ENCODE data around the gene SYNDIG1L. TPM values are rescaled to one million over a fixed set of nuclear protein-coding genes. Genes with fewer than 3 reads are reported as not detected.

SYNDIG1L gene
- total RNA-seq, 1 experiment from 2014 or later, result 1.4 TPM

DNA sequence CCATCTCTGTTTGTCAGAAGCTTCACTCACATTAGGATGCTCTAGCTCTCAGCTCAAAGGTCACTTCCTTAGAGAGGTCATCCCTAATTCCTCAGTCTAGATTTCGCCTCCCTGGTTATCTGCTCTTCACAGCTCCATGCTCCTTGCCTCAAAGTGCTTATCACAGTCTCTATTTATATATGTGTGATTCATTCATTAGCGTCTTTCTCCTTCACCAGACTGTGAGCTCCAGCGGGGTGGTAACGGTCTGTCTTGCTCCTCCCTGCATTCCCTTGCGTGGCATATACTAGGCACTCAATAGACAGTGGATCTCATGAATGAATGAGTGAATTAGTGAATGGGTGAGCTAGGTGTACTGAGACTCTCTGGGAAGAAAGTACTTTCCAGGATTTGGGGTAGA is 6.9 kb downstream of the SYNDIG1L start (continued):
- TF ChIP-seq, protein P1, sequence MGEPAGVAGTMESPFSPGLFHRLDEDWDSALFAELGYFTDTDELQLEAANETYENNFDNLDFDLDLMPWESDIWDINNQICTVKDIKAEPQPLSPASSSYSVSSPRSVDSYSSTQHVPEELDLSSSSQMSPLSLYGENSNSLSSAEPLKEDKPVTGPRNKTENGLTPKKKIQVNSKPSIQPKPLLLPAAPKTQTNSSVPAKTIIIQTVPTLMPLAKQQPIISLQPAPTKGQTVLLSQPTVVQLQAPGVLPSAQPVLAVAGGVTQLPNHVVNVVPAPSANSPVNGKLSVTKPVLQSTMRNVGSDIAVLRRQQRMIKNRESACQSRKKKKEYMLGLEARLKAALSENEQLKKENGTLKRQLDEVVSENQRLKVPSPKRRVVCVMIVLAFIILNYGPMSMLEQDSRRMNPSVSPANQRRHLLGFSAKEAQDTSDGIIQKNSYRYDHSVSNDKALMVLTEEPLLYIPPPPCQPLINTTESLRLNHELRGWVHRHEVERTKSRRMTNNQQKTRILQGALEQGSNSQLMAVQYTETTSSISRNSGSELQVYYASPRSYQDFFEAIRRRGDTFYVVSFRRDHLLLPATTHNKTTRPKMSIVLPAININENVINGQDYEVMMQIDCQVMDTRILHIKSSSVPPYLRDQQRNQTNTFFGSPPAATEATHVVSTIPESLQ (CRISPR knock-in tag; IDR thresholded peaks at IDR 0.05), result no peak
- TF ChIP-seq SMAD4 (CRISPR knock-in tag; IDR thresholded peaks at IDR 0.05) (no peak), NFATC4 (CRISPR knock-in tag; IDR thresholded peaks at IDR 0.05) (no peak)

DNA sequence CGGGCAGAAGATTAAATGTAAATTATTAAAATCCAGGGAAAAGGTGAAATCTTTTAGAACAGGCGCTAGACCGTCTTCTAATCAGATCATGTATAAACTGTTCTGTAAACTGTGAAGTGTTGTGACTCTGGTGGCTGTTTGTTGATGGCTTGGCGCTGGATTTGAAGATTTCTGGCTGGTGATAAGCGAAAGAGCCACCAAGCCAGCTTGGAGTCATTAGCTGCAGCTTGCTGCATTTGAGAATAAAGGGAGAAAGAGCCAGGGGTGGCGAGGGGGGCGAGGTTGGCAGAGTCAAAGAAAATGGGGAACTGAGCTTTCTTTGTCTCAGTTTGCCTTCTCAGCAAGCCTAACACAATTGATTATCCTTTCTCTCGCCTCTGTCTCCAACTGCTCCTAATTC is 8.0 kb downstream of the SYNDIG1L start:
- DNase-seq (ENCODE audit: low spot score) (no peak), ATAC-seq (no peak)
- Mint-ChIP-seq H3K4me3 (no peak overlapping the region), H3K4me1 (peaks cover 34% of the 10 kb centered on the region), H3K27ac (no peak overlapping the region), H3K9me3 (no peaks in the 10 kb centered on the region), H3K36me3 (no peaks in the 10 kb centered on the region), H3K27me3 (ENCODE audit: low read depth) (peaks cover 3% of the 10 kb centered on the region; the same call in 1 of the 2 replicates)
- TF ChIP-seq, protein P2, sequence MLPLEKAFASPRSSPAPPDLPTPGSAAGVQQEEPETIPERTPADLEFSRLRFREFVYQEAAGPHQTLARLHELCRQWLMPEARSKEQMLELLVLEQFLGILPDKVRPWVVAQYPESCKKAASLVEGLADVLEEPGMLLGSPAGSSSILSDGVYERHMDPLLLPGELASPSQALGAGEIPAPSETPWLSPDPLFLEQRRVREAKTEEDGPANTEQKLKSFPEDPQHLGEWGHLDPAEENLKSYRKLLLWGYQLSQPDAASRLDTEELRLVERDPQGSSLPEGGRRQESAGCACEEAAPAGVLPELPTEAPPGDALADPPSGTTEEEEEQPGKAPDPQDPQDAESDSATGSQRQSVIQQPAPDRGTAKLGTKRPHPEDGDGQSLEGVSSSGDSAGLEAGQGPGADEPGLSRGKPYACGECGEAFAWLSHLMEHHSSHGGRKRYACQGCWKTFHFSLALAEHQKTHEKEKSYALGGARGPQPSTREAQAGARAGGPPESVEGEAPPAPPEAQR (CRISPR knock-in tag; IDR thresholded peaks at IDR 0.05), result no peak
- TF ChIP-seq, protein P3, sequence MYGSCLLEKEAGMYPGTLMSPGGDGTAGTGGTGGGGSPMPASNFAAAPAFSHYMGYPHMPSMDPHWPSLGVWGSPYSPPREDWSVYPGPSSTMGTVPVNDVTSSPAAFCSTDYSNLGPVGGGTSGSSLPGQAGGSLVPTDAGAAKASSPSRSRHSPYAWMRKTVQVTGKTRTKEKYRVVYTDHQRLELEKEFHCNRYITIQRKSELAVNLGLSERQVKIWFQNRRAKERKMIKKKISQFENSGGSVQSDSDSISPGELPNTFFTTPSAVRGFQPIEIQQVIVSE (CRISPR knock-in tag; IDR thresholded peaks at IDR 0.05; ENCODE audit: borderline replicate concordance), result no peak
- CTCF ChIA-PET, result interaction anchor here (1.2 to 1.3 kb wide), 2 partner anchors 11 to 18 kb away, joined by 3 to 4 read pairs; no protein-coding TSS in a partner anchor
- POLR2A ChIA-PET, result no interaction called here

DNA sequence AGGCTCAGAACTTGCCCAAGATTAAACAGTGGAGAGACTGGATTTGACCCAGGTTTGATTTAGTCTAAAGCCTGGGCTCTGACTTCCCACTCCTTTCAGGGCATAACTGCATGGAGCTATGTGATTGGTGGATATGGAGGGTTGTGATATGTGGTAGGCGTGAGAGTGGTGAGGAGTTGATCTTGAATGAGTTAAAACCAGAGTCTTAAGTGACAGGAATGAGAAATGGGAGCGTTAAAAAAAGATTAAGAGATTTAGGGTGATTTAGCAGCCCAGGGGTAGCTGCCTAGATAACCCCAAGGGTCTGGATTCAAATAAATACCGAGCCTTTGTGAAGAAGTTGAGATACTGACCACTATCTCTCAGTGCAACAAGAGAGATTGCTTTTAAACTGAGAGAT is 8.4 kb downstream of the SYNDIG1L start:
- POLR2A ChIA-PET, result no interaction called here
- Mint-ChIP-seq H3K27ac (no peak overlapping the region), H3K9me3 (no peaks in the 10 kb centered on the region), H3K27me3 (ENCODE audit: low read depth) (peaks cover 3% of the 10 kb centered on the region; the same call in 1 of the 2 replicates), H3K4me1 (peaks cover 35% of the 10 kb centered on the region), H3K36me3 (no peaks in the 10 kb centered on the region), H3K4me3 (no peak overlapping the region)
- TF ChIP-seq ZNF138 (CRISPR knock-in tag; conservative IDR thresholded peaks at IDR 0.05) (no peak), FOXK1 (CRISPR knock-in tag; IDR thresholded peaks at IDR 0.05) (no peak)
- no peak for DNase-seq (ENCODE audit: low spot score)
- CTCF ChIA-PET, result interaction anchor here (0.7 to 1.3 kb wide), 3 partner anchors 12 to 43 kb away, joined by 3 to 4 read pairs (median 3); no protein-coding TSS in a partner anchor
- no peak for ATAC-seq

DNA sequence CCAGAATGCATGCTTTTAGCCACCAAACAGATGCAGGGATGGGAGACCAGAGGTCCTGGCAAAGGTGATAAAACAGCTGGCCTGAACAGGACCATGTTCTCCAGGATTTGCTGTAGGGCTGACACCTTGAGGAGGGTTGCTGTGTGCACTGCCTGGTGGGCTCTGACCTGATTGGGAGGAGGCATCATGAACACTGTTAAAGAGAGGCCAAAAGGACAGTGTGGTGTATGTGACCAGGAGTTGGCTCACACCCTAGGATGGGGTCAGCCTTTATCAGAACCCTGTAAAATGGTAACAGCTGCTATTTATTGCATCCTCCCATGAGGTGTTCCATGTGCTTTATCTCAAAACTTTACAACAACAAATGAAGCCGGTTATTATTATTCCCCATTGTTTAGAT is 8.8 kb downstream of the SYNDIG1L start:
- POLR2A ChIA-PET, result no interaction called here
- Mint-ChIP-seq H3K27ac (no peak overlapping the region), H3K9me3 (no peaks in the 10 kb centered on the region), H3K36me3 (no peaks in the 10 kb centered on the region), H3K4me3 (no peak overlapping the region), H3K27me3 (ENCODE audit: low read depth) (peaks cover 3% of the 10 kb centered on the region; the same call in 1 of the 2 replicates), H3K4me1 (peaks cover 35% of the 10 kb centered on the region)
- CTCF ChIA-PET, result interaction anchor here (0.7 to 1.3 kb wide), 3 partner anchors 12 to 43 kb away, joined by 3 to 4 read pairs (median 3); no protein-coding TSS in a partner anchor
- DNase-seq (ENCODE audit: low spot score), result no peak
- no peak for ATAC-seq
- TF ChIP-seq TEAD4 (CRISPR knock-in tag; IDR thresholded peaks at IDR 0.05) (no peak), MYBL2 (CRISPR knock-in tag; IDR thresholded peaks at IDR 0.05) (no peak), FOXJ3 (CRISPR knock-in tag; IDR thresholded peaks at IDR 0.05; ENCODE audit: borderline replicate concordance) (no peak), OVOL2 (CRISPR knock-in tag; IDR thresholded peaks at IDR 0.05; ENCODE audit: borderline replicate concordance) (no peak), RELA (CRISPR knock-in tag; IDR thresholded peaks at IDR 0.05; ENCODE audit: borderline replicate concordance) (no peak), ZNF121 (CRISPR knock-in tag; IDR thresholded peaks at IDR 0.05) (no peak), EMX1 (CRISPR knock-in tag; IDR thresholded peaks at IDR 0.05) (no peak)
- TF ChIP-seq, protein P4, sequence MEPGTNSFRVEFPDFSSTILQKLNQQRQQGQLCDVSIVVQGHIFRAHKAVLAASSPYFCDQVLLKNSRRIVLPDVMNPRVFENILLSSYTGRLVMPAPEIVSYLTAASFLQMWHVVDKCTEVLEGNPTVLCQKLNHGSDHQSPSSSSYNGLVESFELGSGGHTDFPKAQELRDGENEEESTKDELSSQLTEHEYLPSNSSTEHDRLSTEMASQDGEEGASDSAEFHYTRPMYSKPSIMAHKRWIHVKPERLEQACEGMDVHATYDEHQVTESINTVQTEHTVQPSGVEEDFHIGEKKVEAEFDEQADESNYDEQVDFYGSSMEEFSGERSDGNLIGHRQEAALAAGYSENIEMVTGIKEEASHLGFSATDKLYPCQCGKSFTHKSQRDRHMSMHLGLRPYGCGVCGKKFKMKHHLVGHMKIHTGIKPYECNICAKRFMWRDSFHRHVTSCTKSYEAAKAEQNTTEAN (CRISPR knock-in tag; IDR thresholded peaks at IDR 0.05), result no peak
- TF ChIP-seq, protein P5, sequence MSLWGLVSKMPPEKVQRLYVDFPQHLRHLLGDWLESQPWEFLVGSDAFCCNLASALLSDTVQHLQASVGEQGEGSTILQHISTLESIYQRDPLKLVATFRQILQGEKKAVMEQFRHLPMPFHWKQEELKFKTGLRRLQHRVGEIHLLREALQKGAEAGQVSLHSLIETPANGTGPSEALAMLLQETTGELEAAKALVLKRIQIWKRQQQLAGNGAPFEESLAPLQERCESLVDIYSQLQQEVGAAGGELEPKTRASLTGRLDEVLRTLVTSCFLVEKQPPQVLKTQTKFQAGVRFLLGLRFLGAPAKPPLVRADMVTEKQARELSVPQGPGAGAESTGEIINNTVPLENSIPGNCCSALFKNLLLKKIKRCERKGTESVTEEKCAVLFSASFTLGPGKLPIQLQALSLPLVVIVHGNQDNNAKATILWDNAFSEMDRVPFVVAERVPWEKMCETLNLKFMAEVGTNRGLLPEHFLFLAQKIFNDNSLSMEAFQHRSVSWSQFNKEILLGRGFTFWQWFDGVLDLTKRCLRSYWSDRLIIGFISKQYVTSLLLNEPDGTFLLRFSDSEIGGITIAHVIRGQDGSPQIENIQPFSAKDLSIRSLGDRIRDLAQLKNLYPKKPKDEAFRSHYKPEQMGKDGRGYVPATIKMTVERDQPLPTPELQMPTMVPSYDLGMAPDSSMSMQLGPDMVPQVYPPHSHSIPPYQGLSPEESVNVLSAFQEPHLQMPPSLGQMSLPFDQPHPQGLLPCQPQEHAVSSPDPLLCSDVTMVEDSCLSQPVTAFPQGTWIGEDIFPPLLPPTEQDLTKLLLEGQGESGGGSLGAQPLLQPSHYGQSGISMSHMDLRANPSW (CRISPR knock-in tag; conservative IDR thresholded peaks at IDR 0.05; ENCODE audit: low read depth), result no peak
- TF ChIP-seq, protein P6, sequence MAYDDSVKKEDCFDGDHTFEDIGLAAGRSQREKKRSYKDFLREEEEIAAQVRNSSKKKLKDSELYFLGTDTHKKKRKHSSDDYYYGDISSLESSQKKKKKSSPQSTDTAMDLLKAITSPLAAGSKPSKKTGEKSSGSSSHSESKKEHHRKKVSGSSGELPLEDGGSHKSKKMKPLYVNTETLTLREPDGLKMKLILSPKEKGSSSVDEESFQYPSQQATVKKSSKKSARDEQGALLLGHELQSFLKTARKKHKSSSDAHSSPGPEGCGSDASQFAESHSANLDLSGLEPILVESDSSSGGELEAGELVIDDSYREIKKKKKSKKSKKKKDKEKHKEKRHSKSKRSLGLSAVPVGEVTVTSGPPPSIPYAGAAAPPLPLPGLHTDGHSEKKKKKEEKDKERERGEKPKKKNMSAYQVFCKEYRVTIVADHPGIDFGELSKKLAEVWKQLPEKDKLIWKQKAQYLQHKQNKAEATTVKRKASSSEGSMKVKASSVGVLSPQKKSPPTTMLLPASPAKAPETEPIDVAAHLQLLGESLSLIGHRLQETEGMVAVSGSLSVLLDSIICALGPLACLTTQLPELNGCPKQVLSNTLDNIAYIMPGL (CRISPR knock-in tag; IDR thresholded peaks at IDR 0.05), result no peak
